ENCODE measurements around the gene CDADC1. TPM values are rescaled to one million over a fixed set of nuclear protein-coding genes. Genes with fewer than 3 reads are reported as not detected.
"Not testable (repeated sequence)": the region's sequence is repeated elsewhere in the genome, so short reads cannot be mapped to it uniquely, and the experiment has no call there.

The CDADC1 gene
- polyA plus RNA-seq, 1 donor: 16.5 TPM

DNA sequence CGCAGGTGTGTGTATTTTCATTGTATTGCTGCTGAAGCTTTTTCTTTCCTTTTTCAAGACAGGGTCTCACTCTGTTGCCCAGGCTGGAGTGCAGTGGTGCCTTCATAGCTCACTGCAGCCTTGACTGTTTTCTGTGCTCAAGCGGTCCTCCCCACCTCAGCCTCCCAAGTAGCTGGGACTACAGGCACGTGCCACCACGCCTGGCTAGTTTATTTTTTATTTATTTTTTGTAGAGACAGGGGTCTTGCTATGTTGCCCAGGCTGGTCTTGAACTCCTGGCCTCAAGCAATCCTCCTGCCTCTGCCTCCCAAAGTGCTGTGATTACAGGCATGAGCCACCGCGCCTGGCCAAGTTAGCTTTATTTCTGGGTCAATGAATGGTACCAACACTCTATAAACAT is 47.0 kb downstream of the CDADC1 start:
- not testable (repeated sequence) for DNase-seq

DNA sequence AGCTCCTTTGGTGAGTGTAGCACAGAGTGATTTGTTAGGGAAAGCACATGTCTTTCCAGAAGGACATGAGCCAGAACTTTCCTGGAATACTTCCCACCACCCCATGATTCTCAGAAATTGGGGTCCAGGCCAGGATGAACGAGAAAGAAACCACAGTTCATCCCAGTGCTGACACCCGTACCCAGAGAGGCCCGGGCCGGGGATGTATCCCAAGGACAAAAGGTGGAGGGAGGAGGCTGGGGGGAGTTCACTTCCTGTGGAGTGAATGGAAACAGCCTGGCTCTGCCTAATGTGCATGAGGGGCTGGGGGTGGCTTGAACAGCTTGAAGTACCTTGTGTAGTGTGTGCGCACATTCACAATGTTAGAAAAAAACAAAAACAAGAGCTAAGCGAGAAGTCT is 47.5 kb downstream of the CDADC1 start:
- no peak for DNase-seq

DNA sequence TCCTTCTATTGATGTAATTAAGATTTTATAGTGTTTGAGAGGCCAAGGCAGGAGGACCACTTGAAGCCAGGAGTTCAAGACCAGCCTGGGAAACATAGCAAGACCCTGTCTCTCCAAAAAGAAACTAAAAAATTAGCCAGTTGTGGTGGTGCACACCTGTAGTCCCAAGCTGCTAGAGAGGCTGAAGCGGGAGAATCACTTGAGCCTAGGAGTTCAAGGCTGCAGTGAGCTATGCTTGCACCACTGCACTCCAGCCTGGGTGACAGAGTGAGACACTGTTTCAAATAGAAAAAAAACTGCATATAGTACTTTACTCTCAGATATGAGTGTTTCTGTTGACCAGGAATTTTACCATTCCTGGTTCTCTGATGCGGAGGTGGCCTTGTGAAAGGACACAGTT is 48.9 kb downstream of the CDADC1 start:
- DNase-seq: no peak

DNA sequence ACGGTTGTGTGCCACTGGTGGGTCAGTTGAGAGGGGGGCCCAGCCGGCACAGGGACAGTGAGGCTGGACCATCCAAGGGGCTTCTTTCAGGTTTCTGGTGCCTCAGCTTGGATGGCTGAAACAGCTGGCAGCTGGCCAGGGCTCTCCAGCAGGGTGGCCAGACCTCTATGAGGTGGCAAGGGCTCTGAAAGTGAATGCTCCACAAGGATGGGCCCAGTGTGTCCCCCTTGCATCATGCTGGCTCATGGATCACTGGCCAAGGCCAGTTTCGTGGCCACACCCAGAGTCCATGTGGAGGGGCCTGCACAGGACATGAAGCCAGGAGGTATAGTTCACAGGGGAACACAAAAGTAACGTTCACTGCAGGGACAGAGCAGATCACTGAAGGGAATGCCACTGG is 49.6 kb downstream of the CDADC1 start:
- DNase-seq: no peak

DNA sequence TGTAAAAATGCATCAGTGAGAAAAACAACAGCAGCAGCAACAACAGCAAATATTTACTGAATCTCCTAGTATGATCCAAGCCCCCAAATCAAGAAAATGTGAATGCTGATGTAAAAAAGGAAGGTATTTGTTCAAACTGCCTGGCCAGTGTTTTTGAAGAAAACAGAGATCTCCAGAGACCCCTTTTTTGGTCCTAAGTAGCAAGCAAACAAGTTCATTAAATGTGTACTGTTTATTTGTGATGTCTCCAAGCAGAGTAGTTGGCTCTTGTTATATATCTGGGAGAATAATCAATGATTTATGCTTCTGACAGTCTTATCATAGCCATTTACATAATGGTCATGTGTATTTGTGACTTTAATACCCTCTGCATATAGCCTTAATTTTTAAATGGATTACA is 50.7 kb downstream of the CDADC1 start:
- DNase-seq: no peak

DNA sequence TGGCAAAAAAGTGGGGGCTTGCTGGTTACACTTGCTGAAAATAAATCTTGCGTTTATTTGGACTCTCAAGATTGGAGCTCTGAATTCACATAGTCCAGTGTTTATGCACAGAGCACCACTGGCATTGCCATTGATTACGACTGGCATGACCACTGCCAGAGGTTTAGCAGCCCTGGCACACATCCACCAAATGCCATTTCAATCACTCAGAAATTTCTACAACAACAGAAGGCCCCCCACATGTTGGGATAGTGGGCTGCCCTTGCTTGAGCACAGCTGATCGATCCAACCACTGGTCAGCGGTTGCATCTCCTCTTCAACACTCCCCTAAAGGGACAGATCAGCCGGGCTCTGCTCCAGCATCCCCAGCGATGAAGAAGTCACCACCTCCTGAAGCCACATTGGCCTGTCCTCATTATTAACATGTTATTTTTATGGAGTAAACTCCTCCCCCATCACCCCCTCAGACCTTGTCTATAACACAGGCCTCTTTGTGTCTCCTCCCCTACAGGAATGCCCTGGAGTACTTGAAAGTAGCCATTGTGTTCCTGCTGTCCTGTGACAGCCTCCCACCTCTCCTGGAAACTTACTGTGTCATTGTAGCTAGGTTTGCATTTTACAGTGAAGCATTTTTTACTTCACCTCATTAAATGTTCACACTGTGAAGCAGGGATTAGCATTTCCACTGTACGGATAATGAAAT is 51.3 kb downstream of the CDADC1 start:
- no peak for DNase-seq

DNA sequence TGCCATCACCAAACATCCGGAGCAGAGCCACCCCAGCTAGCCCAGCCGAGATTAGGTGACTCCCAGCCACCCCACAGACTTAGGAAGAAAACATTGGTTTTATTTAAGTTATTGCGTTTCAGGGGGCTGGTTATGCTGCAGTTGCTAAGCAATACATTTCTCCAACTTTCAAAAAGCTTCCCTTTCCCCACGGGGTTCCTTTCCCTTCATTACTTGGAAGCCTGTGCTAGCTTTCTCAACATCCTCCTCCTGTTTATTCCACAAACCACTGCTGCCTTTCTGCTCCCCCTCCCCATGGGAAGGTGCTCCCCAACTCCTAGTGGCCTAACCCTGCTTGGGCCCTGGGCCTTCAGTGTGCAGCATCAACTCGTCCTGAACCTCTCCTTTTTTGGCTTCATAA is 52.6 kb downstream of the CDADC1 start:
- no peak for DNase-seq

DNA sequence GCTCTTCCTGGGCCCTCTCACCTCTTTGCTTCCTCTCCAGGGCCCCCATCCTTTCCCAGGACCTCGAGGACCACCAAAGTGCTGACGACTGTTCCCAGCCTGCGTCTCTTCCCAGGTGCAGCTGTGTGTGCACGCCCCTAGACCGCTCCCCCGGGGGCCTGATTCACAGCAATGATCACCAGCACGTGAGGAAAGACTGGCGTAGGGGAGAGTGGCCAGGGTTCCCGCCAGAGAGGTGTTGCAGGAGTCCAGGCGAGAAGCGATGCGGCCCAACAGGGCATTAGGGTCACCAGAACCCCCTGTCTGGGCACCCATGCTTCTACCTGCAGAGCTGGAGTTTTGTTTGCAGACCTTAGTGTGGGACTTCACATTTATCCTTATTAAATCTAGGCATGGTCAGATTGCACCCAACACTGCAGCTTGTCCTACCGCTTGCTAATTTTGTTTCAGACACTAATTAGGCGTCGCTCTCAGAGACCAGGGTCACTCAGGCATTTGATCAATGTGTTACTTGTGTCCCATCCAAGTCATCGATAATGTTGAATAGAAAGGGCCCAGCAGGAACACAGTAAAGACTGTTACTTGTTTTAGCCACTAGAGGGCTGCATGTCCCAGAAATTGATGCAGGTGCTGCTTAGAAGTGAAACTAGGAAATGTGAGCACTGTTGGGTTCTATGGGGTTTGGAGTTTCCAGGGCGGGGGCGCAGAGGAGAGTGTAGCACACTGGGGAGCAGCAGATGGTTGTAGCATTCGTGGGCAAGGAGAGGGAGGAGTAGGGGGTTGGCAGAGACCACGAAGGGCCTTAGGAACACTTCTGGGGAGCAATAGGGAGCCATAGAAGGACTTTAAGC is 53.2 kb downstream of the CDADC1 start:
- DNase-seq: peak; percentile 61

DNA sequence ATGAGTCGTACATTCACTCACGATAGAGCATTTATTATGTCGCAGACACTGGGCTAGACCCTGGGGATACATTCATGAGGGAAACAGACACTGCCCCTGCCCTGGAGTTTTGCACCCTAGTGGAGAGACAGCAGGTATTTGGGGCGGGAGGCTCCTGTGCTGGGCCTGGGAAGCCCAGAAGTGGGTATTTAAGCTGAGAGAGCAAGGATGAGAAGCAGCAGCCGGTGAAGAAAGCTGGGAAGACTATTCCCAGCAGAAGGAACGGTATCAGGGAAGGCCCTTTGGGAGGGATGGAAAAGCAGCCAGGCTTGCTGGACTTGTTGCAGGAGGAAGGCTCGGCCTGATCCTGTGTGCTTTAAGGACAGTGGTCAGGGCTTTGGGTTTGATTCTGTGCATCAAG is 54.5 kb downstream of the CDADC1 start:
- no peak for DNase-seq

DNA sequence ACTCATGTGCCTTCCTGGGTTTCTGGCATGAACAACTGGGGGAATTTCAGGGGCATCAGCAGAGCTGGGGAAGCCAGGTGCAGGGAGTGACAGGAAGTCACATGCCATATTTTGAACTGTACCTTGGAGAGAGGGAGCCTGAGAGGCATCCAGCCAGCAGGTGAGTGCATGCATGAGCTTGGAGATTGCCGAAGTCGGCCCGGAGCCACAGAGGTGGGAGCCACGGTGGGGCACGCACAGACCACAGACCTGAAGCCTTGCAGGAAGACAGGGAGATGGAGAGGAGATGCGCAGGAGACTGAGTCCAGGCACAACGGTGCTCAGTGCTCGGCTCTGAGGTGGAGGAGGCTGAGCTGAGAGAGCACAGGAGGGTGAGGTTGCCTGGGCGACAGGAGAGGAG is 55.1 kb downstream of the CDADC1 start:
- DNase-seq: no peak

DNA sequence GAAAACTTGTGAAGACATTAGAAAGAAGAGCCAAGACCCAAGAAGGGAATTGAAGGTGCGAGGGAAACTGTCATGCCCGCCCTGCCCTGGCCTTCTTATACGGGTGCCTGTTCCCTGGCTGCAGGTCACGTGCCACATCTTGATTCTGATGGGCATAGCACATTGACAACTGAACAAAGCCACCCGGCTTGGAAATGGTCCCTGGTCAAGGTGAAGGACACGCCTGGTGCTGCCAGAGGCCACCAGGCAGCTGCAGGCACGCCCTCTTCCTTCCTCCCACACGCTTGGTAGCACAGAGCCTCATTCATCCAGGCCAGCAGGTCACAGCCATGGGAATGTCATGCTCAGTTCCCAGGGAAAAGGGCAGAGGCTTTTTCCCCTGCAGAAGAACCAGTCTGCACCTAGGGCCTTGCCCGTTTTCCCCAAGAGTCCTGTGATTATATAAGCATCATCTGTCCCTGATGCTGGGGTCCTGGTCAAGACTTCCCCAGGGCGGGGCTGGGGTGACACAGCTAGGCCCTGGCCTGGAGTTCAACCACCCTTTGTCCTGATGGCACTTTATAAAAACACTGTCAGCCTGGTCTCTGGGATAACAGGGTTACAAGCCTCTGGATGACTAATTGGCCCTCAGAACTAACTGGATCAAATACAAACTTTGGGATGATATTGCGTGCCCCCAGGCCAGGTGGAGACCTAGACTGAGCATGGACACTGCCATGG is 56.0 kb downstream of the CDADC1 start:
- peak; percentile 36 for DNase-seq

DNA sequence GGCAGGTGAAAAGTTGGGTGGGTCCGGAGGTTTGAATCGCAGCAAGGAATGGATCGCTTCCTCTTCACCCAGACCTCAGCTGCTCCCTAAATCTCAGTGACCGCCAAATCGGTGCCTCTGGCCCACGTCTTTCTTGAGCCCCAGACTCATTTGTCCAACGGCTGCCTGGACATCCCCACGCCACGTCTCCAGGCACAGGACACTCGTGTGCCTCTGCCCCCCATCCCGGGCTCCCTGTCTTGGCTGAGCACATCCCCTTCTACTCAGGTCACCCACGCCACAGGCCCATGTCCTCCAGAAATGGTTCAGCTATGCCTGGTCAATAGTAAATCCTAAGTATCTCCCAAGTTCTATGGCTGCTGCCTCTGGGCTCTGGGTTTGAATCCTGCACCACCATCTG is 56.6 kb downstream of the CDADC1 start:
- DNase-seq: no peak

DNA sequence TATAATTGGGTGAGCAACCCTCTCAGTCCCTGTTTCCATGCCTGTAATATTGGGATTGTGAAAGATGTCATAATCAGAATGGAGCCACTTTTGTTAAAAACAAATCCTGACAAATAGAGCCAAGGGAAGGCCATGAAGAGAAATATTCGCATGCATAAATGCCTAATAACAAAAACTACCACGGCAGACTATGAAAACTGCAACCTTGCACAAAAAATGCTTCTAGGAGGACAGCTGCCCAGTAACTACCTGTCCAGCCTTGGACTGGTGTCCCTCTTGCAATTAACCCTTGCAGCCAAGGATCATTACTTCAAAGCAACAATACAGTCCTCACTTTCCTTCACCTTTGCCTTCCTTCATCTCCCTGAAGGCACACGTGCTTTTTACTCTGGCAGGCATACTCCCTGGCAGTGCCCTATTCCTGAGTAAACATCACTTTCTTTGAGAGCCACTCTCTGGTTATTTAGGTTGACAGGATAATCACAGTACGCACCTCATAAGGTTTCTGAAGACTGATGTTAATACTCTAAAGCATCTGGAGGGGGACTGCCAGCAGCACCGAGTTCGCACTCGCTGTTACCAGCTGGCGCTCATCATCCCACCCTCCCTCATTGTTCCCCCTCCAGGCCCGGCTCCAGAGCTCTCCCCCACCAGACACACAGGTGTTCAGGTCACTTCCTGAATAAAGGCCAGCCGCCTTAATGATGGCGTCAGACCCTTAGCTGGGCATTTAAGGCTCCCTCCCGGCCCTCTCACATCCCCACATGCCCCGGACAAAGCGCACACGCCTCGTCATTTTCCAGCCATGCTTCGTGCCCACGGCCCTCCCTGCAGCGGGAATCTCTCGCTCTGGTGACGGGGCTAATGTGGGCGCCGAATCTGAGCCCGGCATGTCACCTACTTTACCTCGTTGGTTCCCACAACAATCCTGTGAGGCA is 57.3 kb downstream of the CDADC1 start:
- DNase-seq: peak; percentile 53

DNA sequence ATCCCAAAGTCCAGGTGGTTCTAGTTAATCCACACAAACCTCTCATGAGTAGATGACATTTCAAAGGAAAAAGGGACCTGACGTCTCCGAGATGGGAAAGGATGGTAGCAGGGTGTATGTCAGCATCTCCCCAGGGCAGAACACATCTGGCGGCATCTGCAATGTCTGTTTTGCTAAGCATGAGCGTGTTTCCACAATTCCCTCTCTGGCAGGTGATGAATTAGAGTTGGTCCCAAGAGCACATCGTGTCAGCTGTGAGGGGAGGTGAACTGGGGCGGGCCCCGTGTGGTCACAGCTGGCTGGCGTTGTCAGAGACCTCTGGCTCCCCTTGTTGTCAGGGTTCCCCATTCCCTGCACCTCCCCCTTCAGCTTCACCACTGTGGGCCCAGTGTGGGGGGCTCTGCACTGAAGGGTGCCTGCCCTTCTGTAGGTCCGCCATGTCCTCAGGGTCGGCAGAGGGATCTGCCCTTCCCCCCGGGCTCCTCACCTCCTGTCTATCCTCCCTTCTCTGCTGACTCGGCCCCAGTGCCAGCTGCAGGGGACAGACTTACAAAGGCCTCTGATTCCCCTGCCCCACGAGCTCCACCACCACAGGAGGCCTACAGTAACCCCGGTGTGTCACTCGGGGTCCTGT is 58.2 kb downstream of the CDADC1 start:
- DNase-seq: peak; percentile 28

DNA sequence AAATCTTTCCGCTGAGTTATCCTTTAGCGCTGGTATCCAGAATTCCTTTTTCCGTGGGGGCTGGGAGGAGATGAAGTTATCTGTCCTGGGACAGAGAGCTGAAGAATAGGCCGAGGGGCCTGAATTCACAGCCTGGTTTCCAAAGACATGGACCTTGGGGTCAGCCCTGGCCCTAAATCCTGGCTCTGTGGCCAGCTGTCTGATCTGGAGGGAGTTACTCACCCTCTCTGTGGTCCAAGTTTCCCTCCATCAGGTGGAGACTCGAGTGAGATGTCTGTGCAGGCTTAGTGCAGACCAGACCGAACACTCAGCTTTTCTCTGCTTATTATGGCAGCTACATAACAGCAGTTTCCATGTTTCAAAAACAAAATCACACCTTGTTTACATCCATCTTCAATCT is 59.6 kb downstream of the CDADC1 start:
- no peak for DNase-seq

DNA sequence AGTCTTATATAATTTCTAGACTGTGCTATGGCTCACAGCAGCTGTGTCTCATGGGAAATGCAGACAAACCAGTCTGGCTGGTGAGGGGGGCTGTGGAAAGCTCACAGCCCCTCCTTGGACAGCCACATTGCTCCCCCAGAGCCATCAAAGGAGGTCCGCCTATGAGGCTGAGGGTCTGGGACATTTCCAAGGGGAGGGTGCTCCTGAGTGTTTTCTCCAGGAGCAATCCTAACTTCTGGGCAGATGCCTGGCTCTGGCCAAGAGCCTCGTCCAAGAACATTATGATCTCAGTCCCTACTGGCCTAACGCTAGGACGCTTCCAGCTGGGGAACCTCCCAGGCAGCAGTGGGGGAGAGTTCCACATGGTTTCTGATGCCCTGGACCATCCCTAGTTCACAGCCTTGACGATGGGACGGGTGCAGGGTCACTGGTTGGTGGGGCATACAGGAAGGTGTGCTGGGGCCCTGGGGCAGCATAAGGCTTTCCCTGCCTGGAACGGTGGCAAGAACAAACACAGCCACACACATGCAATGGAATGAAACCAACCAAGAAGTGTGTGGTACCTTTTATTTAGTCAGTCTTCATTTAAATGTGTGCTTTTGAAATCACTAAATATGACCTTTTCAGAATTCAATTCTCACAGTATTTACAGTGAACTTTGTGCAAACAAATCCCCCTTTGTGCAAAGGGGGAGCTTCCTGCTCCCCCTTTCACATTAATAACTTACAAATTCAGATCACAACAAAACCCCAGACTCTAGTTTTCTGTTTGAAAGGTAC is 60.6 kb downstream of the CDADC1 start:
- DNase-seq: peak; percentile 35

DNA sequence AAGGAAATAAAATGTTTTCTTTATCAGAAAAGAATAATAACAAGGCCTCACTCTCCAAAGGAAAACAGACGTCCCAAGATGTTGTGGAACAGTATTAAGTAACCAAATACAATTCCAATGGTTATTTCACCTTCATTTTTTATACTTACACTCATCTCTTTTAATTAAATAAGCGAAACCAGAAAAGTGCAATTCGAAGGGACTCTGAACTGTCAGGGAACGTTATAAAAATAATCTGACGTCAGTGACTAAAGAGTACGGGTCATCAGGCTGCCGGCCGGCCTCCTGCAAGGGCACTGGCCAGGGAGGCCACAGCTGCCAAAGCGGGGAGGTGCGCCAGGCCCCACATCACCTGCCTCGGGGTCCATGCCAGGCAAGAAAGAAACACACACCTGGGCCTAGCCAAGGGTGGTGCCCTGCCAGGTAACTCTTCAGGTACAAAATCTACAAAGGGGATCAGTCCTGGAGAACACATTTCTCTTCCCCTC is 61.2 kb downstream of the CDADC1 start:
- DNase-seq: no peak

DNA sequence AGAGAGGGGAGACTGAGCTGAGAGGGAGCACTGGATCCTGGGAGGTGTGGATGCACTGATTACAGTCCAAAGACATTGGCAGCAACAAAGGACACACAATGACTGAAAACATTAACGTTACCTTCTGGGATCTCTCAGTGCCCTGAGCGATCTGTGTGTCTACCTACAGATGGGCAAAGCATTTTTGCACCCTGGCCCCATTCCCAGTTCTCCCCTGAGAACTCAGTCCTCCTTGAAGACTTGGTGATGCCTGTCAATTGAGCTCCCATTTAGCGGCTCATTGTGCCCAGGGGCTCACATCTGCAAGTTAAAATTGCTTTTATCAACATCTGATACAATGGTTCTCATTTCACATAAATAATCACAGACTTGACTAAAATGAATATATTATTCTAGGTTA is 62.5 kb downstream of the CDADC1 start:
- no peak for DNase-seq

DNA sequence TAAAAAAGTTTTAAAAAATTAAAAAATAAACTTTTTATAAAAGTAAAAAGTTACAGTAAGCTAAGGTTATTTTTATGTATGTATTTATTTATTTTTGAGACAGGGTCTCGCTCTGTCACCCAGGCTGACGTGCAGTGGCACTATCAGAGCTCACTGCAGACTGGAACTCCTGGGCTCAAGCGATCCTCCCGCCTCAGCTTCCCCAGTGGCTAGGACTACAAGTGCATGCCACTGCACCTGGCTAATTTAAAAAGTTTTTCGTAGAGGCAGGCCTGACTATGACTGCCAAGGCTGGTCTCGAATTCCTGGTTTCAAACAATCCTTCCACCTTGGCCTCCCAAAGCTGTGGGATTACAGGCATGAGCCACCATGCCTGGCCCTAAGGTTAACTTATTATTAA is 64.1 kb downstream of the CDADC1 start:
- DNase-seq: no peak

DNA sequence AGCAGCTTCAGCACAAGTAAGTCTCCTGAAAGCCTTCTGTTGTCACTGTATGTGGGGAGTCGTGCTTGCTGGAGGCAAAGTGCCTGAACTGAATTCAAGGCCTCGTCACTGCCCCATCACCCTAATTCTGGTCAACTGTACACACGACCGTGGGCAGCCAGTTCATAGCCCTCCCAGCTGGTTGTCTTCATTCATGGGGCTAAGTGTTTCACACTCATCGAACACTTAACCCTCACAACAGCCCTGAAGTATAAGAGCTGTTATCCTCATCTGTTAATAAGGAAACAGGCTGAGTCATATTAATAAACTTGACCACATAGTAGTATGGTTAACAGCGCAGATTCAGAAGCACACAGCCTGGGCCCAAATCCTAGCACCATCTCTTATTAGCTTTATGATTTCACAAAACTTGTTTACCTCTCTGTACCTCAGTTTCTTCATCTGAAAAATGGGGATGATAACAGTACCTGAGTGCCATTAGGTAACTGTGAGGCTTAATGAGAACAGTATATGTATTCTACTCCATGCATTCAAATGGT is 66.7 kb downstream of the CDADC1 start:
- DNase-seq: no peak

Measured in left kidney (tissue), 2 donors.